Measurements from ENCODE around the gene ZGPAT.

ZGPAT gene

DNA sequence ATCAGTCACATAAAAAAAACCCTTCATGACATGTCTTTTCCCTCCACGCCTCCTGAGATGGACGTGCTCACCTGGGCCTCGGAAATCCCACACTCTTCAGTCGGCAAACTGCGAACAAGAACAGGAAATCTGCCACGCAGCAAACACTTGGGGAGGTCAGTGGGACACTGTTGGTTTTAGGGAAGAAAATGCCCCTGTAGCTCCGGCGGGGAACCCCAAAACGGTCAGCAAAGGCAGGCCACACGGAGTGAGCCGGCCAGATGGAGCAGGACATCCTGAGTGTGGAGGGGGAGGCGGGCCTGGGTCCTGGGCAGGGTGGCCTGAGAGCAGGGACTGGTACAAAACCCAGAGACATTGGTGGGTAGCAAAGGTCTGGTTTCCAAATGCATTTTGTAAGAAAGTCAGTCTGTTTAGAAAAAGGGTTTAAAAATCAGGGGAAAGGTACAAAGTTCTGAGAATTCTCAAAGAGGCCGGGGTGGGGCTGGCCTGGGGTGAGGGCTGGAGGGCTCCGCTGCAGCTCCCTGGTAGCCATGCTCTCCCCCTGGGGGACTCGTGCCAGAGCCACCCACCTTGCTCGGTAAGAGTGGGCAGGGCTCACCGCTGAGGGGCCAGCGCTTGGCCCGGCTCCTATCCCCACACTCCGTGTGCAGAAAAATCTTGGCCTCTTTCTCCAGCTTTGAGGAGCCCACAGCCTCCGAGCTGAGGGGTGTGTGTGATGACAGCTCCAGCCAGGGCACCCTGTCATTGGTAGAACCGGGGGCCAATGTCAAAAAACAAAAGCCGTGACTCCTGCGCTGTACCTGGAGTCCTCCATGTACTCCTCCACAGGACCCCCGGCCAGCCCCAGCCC is 37.0 kb downstream of the ZGPAT start:
- DNase-seq (ENCODE audit: low read depth, low spot score) = no peak

DNA sequence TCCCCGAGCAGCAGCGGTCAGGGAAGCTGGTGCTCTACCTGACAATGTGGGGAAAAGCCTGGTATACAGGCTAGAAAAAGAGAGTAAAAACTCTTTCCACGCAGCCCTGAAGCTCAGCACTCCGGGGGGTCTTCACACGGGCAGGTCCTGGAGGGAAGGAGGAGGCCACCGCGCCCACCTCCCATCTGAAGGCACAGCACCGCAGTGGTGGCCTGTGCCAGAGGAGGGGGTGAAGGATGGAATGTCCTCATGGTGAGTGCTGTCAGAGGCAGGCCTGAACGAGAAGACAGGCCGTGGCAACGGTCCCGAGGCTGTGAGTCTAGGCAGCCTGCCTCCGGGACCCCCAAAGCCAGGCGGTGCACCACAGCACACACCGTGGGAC is 37.6 kb downstream of the ZGPAT start:
- DNase-seq (ENCODE audit: low read depth, low spot score) = no peak

DNA sequence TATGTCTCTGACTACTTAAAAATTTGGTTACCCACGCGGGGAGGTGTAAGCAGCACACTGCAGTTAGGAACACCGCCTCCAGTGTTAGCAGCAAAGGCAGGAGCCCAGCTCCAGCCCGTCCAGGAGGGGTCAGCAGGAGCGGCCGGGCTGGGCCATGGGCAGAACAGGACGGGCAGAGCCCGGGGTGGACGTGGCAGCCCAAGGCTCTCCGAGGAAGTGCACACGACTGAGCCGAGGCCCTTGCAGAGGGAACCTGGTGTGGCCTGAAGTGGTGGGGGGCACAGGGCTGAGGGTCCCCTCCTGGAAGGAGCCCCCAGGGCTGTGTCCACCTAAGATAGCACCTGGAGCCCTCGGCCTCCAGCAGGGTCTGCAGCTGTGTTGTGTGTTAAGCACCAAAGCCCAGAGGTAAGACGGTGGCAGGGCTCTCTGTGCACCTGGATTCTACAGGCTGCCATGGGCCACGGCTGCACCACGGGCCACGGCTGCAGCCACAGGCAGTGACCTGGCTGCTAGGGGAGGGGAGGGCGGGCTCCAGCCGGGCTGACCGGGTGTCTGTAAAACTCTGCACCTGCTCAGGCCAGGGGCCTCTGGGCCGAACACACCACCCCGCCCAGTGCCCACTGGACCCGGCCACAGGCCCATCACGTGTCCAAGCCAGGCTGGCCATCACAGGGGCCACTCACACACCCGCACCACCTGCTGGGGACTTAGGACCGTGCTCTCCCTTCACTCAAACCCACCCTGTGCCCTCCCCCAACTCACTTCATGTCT is 38.3 kb downstream of the ZGPAT start:
- DNase-seq (ENCODE audit: low read depth, low spot score) = no peak

DNA sequence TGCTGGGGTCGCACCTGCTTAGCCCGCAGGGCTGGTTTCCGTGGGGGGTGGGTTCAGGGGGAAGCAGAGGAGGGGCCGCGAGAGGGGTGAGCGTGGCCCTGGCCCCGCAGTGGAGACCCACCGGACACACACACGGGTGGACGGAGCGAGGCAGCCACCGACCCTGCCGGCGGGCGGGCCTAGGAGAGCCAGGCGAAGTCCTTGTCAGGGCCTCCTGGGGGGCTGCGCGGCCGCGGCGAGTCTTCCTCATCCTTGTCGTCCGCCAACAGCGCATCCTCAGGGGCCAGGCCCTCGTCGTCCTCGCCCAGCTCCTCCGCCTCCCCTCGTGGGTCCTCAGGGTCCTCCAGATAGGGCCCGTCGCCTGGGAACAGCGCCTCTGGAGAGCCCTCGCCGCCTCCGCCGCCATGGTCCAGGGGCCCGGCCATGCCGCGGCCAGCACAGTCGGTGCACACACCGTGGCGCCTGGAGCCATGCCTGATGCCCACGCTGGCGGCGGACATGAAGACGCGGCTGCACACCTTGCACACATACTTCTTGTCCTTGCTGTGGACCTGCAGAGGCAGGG is 39.0 kb downstream of the ZGPAT start:
- no peak for DNase-seq (ENCODE audit: low read depth, low spot score)

DNA sequence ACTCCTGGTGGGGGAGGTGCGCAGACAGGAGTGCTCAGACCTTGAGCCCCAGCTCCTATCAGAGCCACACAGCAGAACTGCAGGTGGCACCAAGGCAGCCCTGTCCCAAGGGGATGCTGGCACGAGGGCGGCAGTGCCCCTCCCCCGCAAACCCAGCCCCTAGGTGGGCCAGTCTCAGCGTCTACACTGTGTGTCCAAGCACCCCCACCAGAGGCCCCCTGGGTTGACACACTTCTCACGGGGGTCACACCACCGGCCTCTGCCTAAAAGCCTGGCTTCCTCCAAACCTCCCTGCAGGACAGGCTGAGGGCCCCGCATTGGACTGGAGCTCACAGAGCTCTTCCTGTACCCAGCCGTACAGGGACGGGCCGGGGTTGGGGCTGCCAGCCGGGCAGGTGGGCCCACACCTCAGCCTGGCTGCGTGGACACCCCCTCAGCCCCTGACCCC is 39.8 kb downstream of the ZGPAT start:
- DNase-seq (ENCODE audit: low read depth, low spot score) = no peak

DNA sequence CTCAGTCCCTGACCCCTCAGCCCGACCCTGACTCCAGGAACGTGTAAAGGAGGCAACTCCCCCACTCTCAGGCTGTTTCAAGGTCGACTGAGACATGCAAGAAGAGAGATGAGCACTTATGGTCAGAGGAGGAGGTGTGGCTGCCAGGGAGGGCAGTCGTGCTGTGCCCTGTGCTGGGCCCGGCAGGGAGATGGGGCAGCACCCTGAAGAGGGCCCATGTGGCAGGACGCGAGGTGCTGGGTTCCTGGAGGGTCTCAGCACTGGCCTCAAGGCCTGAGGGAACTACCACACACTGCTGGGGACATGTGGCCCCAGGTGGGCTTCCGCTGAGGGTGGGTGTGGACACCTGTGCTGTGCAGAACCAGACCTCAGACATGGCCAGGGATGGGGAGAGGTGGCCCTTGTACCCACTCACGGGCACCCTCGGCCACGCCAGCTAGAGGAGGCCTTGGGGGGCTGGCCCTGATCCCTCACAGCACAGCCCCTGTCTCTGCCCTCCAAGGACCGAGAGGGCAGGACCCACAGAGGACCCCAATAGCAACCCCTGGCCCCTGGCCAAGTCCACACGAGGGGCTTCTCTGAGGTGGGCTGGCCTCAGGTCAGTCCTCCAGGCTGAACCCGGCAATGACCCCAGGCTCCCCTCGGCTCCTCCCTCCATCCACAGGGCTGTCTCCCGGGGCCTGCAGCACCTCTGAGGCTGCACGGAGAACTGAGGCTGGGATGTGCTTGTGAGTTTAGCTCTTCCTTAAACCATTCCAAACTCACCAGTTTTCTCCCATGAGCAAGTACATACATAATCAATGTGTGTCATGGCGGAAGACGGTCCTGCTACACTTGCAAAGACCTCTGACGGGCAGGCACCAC is 40.5 kb downstream of the ZGPAT start:
- no peak for DNase-seq (ENCODE audit: low read depth, low spot score)

DNA sequence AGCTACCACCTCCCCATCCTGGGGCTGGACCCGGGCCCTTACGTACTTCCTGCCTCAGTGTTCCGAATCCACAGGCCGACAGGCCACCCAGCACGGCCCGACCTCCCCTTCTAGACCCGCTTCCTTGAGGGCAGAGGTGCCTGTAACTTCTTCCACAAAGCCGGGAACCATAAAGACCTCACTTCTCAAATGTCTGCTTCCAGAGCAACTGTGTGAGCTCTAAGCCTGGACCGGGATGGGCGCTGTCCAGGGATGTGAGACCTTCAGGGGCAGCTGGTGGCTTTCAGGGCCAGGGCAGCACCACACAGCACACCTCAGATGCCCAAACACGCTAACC is 41.1 kb downstream of the ZGPAT start:
- no peak for DNase-seq (ENCODE audit: low read depth, low spot score)

DNA sequence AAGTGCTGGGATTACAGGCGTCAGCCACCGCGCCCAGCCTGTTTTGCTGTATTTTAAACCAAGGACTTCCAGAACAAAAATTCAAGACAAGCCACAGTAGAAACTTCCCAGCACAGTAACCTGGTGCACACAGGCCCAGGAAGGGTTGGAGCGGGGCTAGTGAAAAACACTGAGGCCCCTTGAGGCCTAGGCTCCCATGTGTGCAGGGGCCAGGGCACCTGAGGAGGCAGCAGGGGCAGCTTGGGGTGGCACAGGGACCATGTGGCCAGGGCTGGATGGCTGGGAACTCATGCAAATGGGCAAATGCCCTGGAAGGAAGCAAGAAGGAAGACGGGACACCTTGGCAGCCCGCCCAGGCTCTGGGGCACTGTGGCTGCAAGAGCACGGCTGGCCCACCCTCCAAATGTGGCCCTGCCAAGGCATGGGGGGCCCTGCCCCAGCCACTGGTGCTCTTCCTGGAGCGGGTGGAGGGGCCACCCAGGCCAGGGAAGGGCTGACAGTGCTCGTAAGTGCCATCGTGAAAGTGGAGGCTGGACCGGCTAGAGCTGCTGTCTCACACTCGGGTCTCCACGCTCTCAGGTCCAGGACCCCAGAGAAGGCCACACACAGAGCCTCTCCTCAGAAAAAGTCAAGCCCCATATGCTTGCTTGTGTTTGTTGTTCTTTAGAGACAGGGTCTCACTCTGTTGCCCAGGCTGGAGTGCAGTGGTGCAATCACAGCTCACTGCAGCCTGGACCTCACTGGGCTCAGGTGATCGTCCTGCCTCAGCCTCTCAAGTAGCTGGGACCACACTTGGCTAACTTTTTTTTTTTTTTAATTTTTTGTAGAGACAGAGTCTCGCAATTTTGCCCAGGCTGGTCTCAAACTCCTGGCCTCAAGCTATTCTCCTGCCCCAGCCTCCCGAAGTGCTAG is 42.0 kb downstream of the ZGPAT start:
- DNase-seq (ENCODE audit: low read depth, low spot score) = no peak

DNA sequence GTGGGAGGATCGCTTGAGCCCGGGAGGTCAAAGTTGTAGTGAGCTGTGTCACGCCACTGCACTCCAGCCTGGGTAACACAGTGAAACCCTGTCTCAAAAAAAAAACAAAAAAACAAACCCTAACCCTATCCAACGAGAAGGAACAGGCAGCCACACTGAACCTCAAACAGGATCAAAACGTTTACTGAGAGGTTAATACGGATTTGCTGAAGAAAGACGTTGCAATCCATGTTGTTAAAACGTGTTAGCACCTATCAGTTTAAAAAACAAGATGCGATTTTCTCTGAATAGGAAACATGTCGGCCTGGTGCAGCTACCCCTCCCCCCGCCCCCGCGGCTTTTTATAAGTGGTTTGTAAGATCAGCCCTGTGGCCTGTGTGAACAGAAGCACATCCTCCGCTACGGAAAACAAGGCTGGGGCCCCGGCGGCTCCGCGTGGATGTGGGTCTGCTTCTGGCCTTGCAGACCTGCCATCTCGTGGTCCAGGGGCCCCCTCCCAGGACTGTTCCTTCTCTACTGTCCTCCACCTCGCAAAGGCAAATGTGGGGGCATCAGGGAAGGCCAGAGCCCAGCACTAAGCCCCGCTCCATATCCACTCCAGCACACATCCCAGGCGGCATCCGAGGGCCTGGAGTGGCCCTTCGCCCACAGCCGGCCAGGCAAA is 43.1 kb downstream of the ZGPAT start:
- DNase-seq (ENCODE audit: low read depth, low spot score) = peak; percentile 55

DNA sequence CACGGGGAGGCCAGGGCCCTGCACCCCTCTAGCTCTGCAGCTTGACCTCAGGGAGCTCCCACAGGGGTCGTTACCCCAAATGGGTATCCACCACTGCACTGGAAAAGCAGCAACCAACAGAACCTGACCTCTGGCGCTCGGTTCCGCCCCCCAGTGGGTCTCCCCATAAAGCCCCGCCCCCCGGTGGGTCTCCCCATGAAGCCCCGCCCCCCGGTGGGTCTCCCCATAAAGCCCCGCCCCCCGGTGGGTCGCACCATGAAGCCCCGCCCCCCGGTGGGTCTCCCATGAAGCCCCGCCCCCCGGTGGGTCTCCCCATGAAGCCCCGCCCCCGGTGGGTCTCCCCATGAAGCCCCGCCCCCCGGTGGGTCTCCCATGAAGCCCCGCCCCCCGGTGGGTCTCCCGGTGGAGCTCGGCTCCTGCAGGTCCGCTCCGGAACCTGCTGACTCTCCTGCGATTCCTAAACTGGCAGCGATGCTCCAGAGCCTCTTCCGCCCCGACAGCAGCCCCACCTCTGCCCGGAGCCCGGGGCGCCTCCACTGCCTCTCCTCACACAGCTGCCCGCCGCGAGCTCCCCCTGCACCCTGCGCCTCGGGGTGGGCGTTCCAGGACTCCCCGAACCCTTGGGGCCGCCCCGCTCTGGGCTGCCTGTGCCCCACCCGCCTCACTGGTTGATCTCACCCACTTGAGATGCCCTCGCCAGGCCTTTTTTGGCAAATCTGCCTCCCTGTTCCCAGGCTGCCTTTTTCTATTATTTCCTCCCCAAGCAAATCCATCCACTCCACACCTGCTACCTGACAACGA is 43.8 kb downstream of the ZGPAT start:
- DNase-seq (ENCODE audit: low read depth, low spot score) = no peak

DNA sequence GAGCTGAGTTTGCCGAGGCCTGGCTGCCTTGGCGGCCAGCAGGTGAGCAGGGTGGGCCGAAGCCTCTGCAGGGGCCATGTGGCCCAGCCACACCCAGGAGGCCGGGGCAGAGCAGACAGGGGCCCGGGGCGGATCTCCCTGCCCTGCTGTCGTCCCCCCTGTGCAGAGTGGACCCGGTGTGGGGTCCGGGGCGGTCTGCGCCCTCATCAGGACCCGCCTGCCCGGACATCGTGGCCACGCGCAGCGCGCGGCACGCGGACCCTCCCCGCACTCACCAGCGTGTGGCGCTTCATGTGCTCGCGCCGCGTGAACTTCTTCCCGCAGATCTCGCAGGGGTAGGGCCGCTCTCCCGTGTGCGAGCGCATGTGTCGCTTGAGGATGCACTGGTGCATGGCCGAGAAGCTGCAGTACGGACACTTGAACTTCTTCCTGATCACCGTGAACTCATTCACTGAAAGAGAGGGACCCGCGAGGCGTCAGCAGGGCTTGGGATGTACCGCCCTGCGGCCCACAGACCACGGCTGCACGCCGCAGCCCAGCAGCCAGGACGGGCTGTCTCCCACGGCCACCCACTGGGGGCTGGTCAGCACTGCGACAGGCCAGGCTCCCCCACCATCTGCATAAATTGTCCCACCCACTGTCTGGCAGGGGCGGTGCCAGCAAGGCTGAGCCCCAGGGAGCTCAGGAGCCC is 44.7 kb downstream of the ZGPAT start:
- no peak for DNase-seq (ENCODE audit: low read depth, low spot score)

DNA sequence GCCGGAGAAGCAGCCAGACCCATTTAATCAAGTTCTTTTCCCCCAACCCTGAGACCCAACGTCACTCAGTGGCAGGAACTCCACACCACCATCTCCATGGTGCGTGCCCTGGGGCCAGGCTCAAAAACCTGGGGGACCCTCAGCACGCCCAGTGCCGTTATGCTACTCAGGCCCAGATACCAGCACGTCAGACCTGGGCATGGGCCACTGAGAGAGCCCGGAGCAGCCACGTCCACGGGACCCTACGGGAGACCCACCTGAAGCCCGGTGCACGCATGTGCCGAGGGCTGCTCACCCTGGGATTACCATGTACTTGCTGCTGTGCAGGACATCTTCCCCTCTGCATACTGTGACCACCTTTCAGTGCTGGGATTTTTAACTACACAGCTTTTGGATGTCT is 45.5 kb downstream of the ZGPAT start:
- no peak for DNase-seq (ENCODE audit: low read depth, low spot score)

DNA sequence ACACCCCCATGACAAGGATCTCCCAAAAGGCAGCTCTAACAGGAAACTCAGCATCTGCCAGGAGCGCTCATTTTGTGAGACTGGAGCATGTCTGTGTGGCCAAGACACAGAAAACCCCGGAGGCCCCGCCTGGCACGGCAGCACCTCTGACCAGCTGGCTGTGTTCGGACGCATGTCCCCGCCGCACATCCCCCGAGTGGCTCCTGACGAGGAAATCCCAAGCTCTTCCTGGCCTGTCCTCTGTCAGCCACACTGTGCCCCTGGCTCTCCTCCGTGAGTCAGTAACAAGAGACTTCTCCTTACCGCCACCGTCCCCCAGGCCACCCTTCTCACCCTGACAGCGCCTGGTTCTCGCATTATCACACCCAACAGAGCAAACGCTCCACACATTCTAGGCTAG is 46.2 kb downstream of the ZGPAT start:
- peak; percentile 34 for DNase-seq (ENCODE audit: low read depth, low spot score)

DNA sequence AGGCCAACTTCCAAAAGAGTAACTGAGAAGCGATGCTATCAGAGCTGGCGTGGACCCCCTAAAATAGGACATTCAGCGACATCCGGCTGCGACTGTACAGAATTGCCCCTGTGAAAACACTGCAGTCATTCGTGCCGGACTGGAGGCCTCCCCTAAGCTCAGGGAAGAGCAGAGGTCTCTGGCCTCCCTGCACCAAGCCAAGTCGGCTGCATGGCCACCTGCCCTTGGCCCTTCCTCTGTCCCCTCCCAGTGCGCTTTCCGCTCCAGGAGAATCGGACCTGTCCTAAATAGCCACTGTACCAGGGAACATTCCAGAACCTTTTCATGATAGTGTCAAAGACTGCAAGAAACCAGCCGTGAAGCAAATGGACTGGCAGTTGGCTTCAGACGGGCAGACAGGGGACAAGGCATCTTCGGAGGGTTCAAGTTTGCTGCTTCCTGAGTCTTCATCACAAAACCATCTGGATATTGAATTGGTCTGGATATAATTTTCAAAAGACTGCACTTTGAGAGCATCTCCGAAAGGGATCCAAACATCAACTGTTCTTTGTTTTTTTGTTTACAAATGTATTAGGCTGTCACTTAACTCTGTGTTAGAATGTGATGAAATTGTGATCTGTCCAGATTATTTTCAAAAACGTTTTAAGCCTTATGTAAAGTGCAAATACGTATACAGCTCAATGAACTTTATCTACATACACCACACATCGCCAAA is 48.3 kb downstream of the ZGPAT start:
- DNase-seq (ENCODE audit: low read depth, low spot score) = no peak

DNA sequence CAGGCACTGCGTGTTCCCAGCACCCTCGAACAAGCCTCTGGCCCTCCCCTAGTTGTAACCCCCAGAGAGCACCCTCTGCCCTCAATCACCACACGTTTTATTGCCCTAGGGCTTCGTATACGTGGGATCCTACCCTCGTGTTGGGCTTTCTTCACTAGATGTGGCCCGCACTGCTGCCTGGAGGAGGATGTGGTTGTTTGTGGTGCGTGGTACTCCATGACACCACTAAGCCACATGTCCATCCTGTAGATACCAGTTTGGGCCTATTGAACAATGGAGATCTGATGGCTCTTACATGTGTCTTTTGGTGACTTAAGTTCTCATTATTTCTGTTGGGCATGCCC is 48.8 kb downstream of the ZGPAT start:
- no peak for DNase-seq (ENCODE audit: low read depth, low spot score)

DNA sequence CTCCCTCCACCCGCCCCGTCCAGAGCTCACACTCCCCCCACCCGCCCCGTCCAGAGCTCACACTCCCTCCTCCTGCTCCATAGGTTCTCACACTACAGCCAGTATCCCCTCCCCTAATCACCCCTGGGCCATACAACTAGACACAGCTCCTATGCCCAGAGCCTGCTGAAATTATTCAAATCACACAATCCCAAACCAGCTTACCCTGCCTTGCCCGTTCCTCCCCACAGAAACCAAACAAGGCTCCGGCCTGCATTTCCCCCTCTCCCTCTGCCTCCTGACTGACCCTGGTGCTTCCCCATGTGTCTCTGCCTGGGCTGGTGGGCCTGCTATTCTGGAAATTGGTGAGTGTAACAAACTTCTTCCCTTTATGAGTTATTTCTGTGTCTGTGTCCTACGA is 50.3 kb downstream of the ZGPAT start:
- DNase-seq (ENCODE audit: low read depth, low spot score) = no peak

DNA sequence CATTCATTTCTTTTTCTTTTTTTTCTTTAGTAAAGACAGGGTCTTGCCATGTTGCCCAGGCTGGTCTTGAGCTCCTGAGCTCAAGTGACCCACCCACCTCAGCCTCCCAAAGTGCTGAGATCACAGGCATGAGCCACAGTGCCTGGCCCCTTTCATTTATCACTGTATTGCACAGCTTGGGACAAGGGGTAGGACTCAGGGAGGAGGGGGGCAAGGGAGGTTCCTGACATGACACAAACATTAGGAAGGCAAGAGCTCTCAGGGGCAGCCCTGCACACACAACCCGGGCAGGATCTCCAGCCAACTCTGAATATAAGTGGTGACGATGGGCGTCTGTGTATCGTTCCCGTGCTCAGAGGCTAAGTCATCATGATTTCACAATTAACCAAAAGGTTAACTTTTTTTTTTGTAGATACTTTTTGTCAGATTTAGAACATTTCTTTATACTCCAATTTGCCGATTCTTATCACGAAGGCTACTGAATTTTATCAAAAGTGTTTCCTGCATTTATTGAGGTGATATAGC is 51.6 kb downstream of the ZGPAT start:
- no peak for DNase-seq (ENCODE audit: low read depth, low spot score)

Data from ELF-1 (cell line).